ENCODE data around the gene LRRC25. TPM values are rescaled to one million over a fixed set of nuclear protein-coding genes. Genes with fewer than 3 reads are reported as not detected.
A peak's percentile ranks its signal among the peaks of the same experiment; 100 is the strongest.

The LRRC25 gene
- total RNA-seq, 1 donor from 2014 or later = not detected

DNA sequence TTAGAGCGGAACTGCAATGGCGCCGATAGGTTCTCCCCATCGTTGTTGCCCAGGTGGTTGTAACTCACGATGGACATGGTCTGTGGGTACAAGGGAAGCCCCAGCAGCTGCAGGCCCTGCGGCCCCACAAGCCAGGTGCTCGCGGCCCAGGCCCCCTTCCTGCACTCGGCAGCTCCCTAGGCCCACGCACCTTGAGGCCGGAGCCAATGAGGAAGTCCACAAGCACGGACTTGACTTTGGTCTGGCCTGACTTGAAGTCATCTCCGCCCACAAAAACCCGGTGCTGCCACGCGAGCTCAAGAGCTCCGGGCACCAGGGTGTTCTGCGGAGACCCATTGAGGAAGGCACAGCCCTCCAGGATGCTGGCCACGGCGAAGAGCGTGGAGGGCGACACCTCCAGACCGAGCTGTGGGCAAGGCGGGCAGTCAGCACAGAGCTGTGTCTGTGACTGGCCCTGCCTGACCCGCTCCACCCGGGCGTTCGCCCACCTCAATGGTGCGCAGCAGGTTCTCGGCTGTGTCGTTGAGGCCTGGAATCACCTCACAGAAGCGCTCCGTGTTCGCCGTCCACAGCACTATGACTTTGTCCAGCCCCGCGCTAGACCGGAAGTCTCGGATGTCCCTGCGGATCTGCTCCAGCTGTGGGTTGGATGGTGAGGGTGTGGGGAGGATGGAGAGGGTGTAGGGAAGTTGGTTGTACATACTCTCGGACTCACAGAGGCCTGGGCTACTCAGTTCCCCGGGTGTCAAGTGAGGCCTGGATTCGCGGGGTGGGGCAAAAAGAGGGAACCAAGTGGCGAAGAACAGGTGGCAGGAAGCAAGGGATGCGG is 38.6 kb upstream of the LRRC25 start:
- no peak for DNase-seq

DNA sequence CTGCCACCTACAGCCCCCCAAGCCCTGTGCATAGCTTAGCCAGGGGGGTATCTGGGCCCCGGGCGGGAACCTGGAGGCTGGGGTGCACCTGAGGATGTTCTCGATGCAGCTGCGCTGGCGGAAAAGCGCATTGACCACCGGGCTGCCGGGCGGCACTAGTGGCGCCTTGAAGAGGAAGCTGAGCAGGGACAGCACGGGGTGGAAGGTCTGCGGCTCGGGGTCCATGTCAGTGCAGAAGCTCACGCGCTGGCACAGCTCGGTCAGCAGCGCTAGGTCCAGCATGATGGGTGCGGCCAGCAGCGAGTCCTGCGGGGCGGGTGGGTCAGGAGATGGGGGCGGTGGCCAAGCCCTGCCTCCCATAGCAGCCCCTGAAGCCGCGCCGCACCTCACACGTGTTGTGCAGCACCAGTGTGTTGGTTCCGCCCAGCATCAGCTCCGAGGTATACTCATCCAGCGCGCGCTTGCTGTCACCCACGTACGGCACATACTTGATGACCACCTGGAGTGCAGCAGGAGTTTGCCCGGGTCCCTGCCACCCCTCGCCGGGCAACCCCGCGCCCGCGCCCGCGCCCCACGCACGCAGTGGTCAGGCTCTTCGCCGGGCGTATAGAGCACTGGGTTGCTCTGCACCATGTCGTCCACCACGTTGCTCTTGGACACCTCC is 37.9 kb upstream of the LRRC25 start:
- DNase-seq = no peak

DNA sequence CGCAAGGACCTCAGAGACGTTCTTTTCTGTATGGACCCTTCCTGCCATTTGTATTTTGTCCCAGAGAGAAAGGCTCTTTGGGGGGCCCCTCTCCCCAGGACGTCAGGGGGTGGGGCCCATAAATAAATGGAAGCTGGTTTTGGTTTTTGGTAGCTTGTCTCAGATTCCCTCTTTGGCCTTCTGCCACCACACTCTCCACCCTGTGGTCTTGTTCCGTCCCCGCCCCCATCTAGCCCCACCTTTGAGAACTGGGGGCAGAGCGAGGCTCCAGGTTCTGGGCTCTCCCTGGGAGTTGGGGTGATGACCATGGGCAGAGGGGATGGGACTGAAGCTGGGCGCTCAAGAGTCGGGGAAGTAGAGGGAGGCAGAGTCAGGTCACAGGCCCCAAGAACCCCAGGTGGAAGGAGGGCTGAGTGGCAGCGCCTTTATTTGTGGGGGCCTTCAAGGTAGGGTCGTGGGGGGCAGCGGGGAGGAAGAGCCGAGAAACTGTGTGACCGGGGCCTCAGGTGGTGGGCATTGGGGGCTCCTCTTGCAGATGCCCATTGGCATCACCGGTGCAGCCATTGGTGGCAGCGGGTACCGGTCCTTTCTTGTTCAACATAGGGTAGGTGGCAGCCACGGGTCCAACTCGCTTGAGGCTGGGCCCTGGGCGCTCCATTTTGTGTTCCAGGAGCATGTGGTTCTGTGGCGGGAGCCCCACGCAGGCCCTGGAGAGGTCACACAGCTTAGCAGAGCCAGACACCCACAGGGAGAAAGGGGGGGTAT is 37.2 kb upstream of the LRRC25 start:
- DNase-seq = no peak

DNA sequence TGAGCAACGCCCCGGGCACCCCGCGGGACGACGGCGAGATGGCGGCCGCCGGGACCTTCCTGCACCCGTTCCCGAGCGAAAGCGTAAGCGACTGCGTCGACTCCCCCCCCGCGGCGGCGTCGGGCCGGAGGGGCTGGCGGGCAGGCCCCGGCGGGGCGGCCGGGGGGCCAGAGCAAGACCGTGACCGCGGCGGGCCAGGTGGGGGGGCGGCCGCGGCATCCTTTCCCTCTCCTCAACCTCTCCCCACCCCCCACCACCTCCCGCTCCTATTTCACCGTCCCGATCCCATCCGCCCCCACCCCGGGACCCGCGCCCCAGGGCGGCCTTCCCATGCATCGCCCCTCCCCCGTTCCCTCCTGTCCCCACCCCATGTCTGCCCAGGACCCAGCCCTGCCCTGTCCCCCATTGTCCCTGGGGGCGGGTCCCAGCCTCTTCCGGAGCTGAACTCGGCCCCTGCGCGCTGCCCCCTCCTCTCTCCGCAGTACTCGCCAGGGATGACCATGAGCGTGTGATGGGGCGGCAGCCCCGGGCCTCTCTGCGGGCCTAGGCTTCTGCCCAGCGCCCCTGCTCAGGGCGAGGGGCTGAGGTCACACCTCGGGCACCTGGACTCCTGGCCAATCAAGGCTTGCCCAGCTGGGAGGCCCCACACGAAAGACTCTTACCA is 36.4 kb upstream of the LRRC25 start:
- no peak for DNase-seq

DNA sequence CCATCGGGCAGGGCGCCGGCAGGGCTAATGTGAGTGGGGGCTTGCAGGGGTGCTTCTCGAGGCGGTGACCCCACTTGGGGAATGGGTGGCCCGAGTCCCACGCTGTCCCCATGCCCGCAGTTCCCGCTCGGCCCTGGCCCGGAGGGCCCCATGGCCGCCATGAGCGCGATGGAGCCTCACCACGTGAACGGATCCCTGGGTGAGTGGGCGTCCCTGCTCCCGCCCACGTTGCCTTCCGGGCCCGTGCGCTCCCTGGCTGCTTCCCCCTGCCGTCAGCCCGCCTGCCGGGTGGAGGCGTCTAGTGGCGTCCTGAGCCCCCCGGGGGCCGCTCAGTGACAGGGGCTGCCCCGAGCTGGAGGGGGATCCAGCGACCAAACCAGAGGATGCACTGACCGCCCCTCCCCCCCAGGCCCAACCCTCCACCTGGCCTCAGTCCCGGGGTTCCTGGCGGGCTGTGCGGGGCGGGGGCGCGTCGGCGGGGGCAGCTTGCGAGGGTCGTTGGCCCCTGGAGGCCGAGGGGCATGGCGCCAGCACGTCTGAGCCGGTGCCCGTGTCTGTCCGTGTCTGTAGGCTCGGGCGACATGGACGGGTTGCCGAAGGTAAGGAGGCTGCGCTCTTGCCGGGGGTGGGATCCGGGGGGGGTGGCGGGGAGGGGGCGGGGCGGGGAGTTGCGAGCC is 35.7 kb upstream of the LRRC25 start:
- DNase-seq = peak; percentile 52

DNA sequence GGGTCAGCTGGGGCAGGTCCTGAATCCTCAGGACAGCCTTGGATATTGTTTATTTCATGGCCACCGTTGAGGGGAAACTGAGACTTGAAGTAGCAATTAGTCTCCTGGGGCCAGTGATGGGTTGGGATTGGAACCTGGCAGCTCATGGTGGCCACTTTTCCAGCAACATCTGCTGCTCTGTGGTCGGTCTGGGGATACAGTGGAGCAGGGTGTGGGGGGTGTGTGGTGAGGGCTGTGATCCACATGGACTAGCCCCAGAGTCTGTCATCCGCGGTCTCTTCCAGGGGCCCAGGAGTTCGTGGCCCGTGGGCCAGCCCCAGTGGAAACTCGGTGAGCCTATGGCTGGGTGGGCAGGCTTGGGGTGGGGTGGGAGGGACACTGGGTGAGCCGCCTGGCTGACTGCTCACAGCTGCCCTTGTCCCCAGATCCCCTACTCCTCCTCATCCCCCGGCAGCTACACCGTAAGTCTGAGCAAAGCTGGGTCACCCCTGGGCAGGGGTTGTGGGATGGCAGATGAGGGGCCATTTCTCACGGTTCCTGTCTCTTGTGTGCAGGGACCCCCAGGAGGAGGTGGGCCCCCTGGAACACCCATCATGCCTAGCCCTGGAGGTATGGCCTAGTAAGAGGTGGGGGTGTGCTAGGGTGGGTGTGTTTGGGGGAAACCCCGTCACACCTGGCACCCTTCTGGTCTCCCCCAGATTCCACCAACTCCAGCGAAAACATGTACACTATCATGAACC is 35.0 kb upstream of the LRRC25 start:
- DNase-seq = no peak

DNA sequence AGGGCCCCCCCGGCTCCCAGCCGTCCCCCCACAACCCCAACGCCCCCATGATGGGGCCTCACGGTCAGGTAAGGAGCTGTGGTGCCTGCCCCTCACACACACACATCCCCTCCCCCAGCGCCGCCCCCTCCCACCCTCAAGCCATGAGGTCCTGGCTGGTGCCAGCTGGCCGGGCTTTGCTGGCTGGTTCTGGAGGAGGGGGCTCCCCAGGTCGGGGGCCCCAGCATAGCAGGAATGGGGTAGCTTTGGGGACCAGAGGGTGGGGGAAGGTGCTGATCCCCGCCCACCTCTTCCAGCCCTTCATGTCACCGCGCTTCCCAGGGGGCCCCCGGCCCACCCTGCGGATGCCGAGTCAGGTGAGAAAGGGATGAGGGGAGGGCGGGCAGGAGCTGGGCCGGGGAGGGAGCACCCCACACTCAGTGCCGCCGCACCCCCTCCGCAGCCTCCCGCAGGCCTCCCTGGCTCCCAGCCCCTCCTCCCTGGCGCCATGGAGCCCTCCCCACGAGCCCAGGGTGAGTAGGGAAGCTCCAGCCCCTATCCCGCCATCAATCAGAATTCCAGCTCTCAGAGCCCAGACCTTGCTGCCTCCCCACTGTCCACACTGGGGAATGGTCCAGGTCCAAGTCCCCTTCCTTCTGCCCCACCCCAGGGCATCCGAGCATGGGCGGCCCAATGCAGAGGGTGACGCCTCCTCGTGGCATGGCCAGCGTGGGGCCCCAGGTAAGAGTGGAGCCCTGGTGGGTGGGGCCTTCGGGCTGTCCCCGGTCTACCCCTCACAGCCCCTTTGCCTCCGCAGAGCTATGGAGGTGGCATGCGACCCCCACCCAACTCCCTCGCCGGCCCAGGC is 34.2 kb upstream of the LRRC25 start:
- no peak for DNase-seq

DNA sequence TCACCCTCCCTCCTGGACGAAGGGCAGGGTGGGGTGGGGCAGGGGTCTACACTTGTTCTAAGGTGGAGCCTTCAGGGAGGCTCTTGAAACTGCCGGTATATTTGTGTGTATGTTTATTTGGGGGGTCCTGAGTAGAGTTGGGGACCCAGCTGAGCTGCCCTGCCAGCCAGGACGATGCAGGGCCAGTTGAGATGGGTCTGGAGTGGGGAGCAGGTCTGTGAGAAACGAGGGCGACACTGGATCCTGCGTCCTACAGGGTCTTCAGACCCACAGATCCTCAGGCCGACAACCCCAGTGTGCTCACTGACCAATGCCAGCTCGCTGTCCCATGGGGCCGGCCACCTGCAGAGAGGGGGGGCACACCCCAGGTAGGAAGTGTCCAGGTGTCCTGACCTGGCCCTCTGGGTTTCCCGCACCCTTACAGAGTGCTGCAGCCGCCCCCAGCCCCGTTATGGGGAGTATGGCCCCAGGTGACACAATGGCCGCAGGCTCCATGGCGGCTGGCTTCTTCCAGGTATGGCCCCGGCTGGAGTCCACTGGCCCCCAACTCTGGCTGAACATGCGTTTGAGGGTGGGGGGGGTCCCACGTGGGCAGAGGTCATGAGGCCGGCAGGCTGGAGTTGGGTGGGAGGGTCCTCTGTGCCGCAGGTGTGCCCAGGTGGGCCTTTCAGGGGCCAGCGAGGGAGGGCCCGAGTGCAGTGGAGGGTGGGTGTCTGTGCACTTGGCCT is 33.2 kb upstream of the LRRC25 start:
- no peak for DNase-seq

DNA sequence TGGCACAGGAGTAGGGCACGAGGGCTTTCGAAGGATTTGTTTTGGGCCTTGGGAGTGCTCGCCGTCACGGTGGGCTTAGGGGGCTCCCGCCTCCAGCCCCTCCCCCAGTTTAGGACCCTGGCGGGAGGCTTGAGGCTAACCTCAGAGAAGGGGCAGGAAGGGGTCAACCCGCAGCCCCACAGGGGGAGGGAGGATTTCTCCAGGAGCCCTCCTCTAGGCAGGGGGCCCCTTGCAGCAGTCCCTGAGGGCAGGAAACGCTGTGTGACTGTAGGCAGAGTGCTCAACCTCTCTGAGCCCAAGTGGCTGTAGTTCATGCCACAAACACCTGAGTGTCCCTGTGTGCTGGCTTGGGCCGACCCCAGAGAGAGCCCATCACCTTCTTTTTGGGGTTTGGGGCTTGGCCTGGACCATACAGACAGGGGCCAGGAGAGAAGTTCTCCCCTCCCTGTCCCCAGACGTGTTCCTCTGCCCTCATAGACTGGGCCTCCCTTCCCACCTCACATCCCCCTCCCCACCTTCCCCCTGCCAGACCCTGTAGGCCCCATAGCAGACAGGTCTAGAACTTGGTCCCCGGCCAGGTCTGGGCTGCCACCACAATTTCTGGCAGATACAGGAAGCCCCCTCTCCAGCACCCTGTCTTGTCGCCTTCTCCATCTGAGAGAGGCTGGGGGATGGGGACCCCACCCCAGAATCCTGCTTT is 32.4 kb upstream of the LRRC25 start:
- DNase-seq = no peak

DNA sequence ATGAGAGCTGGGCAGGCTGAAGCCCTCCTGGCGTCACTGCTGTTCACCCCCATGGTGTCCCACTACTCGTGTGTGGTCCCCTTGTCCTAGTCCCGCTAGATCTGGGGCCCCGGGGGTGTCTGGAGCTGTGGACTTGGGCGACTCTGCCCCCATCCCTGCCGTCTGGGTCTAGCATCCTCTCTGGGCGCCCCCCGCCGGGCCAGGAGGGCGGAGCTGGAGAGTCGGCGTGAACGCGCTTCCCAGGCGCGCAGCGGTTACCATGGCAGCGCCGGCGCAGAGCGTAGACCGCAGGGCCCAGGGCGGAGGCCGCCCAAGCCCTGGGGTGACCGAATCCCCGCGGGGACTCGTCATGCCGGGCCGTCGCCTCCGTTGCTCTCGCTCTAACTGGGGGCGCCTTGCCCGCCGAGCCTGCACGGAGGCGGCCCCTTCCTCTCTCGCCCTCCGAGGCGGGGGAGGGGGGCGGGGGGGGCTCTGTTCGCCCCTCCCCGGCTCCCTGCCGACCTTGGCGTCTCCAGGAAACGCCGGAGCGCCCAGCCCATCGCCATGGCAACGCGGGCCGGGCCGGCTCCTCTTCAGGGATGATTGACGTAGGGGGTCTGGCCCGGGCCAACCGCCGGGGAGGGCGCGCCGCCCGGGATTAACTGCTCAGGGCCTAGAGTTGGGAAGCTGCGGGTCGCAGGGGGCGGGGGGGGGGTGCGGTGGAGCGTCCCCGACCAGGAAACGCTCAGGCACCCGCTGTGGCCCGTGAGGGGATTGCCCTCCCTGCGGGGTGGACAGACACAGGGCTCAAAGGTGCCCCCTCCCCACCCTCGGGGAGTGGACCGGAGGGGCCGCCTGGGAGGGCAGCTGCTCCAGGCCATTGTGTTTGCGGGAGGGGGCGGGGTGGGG is 31.6 kb upstream of the LRRC25 start:
- peak; percentile 83 for DNase-seq

DNA sequence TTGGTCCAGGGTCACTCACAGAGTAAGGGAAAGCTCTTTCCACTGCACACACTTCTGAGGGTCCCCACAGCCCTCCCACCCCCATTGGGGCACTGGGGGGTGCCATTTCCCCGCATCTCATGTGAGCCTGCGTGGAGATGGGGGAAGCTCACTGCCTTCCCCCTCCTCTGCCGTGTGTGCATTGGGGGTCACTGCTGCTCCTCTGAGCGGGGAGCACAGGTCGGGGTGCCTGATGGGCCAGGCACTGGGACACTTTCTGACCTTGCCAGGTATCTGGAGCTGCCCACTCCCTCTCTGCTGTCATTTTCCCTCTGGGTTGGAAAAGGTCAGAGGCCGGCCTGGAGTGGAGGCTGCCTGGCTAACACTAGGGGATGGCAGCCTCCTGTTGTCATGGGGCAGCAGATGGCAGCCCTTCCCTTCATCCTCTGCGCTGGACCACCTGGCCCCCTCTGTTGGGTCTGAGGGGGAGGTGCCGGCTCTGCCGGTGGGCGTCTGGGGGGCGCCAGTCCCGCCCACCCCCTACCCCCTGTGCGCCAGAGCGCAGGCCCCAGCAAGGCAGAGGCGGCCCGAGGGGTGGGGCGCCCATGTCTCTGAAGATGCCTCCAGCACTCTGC is 30.9 kb upstream of the LRRC25 start:
- no peak for DNase-seq

DNA sequence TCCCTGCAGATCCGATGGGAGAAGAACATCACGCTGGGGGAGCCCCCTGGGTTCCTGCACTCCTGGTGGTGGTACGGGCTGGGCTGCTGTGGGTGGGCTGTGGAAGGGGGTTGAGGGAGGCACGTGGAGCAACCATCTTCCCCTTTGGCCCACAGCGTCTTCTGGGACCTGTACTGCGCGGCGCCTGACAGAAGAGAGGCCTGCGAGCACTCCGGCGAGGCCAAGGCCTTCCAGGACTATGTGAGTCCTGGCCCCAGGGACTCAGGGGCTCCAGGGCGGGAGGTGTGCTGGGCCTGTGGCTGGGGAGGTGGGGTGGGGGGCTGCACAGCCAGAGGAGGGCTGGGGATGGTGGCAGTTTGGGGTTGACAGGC is 30.3 kb upstream of the LRRC25 start:
- DNase-seq = no peak

DNA sequence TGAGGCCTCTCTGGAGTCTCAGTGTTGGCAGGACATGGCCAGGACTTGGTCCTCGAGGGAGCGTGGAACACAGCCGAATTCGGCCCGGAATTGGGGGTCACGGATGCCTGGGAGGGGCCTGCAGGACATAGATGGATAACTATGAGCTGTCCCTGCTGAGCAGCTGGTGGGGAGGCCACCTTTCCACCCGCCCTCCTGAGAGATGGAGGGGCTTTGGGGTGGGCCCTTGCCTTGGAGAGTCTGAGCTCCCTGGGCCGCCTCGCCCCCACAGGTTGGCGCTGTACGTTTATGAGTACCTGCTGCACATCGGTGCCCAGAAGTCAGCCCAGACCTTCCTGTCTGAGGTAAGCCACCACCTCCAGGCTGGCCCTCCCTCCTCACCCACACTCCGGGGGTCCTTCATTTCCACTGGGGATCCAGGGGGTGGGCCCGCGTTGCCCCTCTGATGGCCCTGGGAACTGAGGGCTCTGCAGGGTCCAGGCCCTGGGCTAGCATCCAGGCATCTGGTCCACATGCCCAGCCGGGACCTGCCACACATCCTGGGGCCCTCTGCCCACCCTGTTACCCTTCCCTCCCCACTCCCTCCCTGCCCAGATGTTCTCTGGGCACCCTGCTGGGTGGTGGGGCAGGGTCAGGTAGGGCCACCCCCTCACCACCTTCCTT is 29.8 kb upstream of the LRRC25 start:
- no peak for DNase-seq

DNA sequence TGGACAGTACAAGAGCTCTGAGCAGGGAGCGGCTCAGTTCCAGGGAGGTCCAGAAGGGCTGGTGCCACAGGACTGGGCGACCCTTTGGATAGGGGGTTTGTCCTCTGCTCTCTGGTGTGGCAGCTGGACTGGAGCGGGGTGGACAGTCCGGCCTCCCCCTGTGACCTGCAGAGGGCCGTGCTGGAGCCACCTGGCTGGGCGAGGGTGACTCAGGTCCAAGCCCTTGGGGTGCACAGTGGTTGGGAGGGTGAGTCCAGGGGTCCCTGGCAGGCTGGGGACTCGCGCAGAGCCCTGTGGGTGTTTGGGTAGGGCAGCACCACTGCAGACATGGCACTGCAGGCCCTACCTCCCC is 29.0 kb upstream of the LRRC25 start:
- DNase-seq = no peak

DNA sequence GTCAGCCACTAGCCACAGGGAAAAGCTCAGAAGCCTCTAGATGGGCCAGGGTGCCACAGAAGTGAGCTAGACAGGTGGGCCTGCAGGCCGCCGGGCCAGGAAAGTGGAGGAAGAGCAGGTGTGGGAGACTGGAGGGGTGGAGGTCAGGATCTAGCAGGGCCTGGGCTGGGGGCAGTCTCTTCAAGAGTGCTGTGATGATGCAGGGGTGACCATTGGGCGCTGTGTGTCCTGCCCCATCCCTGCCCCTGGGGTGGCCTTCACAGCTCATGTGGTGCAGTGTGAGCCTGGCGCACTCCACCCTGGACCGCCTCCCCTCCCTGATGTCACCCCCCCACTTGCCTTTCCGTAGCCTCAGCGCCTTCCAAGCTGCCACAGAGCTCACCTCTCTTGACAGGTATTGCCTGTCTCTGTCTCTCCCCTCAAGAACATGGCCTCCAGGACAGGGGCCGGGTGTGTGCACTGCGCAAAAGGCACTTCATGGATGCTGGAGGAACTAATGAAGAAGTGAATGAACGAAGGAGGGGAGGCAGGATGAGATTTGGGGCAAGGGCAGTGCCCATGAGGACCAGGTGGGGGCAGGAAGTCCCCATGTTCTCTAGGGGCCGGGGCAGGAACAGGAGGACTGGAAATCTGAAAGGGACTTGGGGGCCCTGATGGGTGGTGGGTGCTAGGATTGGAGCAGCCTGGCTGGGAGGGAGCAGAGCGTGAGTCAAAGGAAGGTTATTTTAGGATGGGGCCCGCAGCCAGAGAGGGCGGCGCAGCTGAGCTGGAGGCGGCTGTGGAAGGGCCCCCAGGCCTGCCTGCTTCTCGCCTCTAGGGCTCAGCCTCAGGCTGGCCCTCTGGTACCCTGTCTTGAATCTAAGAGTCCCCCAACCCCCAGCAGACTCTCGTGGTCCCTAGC is 28.3 kb upstream of the LRRC25 start:
- no peak for DNase-seq

DNA sequence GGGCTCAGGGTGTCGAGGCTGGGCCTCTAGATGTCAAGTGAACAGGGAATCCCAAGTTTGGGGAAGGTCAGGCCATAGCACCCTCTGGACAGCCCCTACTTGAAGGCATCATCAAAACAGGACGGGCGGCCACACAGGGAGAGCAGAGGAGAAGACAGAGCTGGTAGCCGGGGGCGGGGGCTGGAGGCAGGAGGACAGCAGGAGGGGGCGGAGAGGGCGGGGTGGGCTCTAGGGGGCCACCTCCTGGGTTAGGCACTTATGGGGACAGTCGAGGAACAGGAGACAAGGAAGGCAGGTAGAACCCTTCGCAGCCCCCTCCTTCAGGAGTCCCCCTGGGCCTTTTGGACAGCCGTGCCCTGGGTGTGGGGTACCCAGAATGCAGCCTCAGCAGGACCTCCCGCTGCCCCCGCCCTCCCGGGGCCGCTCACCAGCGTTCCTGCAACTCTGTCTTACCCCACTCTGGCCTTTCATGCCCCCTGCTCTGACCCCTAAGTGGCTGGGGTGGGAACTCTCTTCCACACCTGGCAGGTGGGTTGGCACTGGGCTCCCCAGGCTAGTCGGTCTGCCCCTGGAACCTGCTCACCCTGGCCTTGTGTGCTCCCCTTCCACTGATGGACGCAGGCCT is 27.6 kb upstream of the LRRC25 start:
- DNase-seq = no peak

All from dermis blood vessel endothelial cell (primary cell).